ENCODE data around the gene PTAFR. TPM values are rescaled to one million over a fixed set of nuclear protein-coding genes. Genes with fewer than 3 reads are reported as not detected.

PTAFR gene
- 0.20 and 0.21 TPM in 2 replicates for total RNA-seq

DNA sequence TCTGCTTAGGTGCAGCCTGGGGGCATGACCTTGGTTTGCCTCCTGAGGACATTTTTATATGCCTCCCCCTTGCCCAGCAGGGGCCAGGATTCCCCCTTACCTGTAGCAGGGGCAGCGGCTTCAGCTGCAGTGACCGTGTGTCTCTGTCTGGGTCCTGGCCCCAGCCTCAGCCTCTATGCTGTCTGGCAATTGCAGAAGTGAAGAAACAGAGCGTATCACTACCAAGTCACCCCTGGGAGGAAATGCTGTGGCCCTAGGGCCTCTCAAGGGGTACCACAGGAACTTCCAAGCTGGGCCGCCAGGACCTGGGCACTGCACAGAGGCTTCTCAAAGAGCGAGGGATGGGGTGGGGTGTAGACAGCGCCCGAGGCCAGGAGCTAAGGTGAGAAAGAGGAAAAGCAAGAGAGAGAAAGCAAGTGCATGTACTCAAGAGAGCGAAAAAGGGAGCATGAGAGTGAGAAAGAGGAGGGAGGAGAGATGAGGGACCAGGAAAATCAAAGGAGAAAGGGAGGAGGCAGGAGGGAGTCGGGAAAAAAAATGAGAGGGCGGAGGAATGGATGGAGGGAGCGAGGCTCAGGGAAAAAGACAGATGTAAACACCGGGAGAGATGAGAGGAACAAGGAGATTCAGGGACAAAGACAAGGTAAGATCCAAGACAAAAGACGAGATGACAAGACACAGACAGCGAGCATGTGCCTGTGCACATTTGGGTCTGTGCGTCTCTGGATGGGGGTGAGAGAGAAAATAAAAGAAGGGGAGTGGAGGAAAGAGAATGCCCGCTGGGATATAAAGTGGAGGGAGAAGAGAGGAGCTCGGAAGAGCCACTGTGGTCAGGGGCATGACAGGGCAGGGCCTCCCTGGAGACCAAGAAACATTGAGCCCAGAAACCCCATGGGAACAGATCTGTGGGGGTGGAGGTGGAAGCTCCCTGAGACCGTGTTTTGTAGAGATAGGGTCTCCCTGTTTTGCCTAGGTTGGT is at the start of gene PTAFR:
Gene PTAFR, minus strand, starts transcription at position 199 of the 979 bp plus-strand sequence. CDS start 25,669 bp downstream, outside the sequence.
- DNase-seq (ENCODE audit: low read depth, low spot score), result no peak

GRCh38 chr1:28213315-28213714 is 36.8 kb upstream of the PTAFR start:
- no peak for DNase-seq (ENCODE audit: low read depth, low spot score)

- DNase-seq (ENCODE audit: low read depth, low spot score), result no peak
Observed at GRCh38 chr1:28209700-28210099, 33.2 kb upstream of the PTAFR start.

- peak; percentile 63 for DNase-seq (ENCODE audit: low read depth, low spot score)
Observed at GRCh38 chr1:28208818-28209441, 32.4 kb upstream of the PTAFR start.

DNA sequence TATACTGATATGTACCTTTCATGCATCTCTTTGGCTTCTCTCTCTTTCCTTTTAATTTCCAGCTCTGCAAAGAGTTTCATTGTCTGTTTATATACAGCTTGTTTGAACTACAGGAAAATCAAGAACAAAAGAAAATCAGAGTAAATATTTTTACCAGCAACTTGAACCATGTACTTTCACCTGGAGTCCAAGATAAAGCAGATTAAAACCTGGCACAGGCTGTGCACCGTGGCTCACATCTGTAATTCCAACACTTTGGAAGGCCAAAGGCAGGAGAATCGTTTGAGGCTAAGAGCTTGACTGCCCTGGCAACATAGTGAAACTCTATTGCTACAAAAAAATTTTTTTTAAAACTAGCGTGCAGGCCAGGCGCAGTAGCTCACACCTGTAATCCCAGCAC is 28.8 kb upstream of the PTAFR start:
- DNase-seq (ENCODE audit: low read depth, low spot score), result no peak

- no peak for DNase-seq (ENCODE audit: low read depth, low spot score)
Observed at GRCh38 chr1:28200234-28200873, 23.9 kb upstream of the PTAFR start.

- no peak for DNase-seq (ENCODE audit: low read depth, low spot score)
Observed at GRCh38 chr1:28199328-28200233, 23.1 kb upstream of the PTAFR start.

DNA sequence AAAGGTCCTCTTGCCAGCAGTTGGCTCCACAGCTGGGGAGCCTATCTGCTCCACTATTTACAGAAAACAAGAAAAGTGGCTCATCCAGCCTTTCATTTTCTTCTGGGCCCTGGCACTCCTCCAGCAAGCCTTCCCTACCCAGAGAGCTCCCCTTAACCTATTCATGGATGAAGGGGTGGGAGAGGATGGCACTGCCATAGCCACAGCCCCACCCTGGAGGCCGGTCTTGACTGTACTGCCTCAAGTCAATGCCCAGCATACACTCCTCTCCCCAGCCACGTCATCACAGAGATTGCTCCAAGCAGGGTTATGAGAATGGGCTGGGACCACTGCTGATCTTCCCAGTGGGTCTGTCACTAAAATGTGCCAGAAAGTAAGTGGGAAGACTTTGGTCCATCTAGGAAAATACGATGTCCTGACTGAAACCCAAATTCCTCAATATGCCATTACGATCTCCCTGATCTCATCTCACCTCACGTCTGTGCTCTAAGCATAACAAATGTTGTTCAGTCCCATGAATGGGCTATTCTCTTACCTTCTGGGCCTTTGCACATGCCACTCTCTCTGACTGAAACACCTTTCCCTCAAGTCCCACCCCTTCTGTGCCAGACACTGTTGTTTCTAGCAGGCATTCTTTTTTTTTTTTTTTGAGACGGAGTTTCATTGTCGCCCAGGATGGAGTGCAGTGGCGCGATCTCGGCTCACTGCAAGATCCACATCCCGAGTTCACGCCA is 21.4 kb upstream of the PTAFR start:
- no peak for DNase-seq (ENCODE audit: low read depth, low spot score)

GRCh38 chr1:28196330-28196729 is 19.8 kb upstream of the PTAFR start:
- no peak for DNase-seq (ENCODE audit: low read depth, low spot score)

GRCh38 chr1:28195780-28196179 is 19.3 kb upstream of the PTAFR start:
- DNase-seq (ENCODE audit: low read depth, low spot score), result no peak

DNA sequence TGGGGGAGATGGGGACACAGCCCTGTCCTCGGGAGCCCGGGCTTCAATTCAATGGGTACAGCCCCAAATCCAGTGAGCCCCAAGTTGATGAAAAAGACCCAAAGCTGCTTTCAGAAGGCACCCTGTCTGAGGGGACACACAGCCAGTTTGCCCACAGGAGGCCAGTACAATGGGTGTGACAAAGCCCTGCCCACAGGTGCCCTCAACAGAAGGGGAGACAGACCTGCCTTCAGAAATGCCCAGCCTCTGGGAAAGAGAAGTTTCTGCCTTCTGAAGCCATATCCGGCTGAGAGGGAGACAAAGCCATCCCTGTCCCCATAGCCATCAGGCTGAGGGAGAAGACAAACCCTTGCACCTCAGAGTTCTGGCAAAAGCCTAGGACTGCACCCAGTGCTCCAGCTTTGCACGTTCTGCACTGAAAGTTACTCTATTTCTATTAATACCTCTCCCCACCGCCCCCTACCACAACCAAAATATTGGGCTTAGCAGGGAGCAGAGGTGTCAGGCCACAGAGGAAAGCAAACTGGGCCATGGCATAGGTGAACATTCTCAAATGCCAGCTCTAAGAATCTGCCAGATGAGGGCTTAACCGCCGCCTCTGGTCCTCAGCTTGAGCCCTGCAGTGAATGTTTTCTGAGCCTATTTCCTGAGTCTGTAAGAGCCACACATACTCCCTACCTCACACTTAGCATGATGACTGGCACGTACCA is 18.0 kb upstream of the PTAFR start:
- no peak for DNase-seq (ENCODE audit: low read depth, low spot score)

- DNase-seq (ENCODE audit: low read depth, low spot score), result no peak
Observed at GRCh38 chr1:28193701-28194161, 17.2 kb upstream of the PTAFR start.

- no peak for DNase-seq (ENCODE audit: low read depth, low spot score)
Observed at GRCh38 chr1:28190996-28191645, 14.6 kb upstream of the PTAFR start.

GRCh38 chr1:28190337-28190979 is 14.0 kb upstream of the PTAFR start:
- no peak for DNase-seq (ENCODE audit: low read depth, low spot score)

- no peak for DNase-seq (ENCODE audit: low read depth, low spot score)
Observed at GRCh38 chr1:28185071-28185470, 8.6 kb upstream of the PTAFR start.

DNA sequence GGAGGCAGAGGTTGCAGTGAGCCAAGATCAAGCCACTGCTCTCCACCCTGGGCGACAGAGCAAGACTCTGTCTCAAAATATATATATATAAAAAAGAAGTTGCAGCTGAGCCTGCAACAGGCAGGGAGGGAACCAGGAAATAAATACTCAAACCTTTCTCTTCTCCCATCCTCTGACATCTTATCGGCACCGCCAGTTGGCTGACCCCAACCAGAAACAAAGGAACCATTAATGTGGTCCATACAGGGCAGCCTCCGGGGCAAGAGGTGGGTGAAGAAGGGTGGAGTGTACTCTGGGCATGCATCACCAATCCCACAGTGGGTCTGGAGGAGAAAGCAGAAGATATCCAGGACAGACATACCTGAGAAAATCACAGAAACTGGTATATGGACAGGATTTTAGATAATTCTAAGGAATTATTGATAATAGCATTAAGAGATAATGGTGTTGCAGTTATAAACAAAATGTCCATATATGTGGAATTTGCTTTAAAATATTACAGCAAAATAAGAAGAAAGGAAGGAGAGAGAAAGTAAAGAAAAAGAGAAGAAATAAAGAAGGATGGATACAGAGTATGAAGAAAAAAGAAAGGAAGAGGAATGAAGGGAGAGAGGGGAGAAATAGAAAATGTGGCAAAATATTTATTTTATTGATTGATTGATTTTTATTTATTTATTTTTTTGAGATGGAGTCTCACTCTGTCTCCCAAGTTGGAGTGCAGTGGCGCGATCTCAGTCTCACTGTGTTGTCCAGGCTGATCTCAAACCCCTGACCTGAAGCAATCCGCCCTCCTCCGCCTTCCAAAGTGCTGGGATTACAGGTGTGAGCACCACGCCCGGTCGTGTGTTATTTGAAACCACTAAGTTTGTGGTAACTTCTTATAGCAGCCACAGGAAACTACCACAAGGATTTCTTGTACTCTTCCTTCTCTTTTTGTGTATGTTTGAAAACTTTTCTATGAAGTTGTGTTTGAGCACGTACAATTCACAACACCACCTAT is 4.1 kb upstream of the PTAFR start:
- no peak for DNase-seq (ENCODE audit: low read depth, low spot score)
